Suprapubic skin (tissue), 3 donors: ENCODE results near the gene HECA.

ENCODE experiments used
- EP300 ChIP-seq: sonication (generic); formaldehyde crosslinking; IDR thresholded peaks from one replicate; pipeline ENCODE4 v1.6.1; 2017; ENCODE audit warnings: antibody characterized with exemption
- POLR2A ChIP-seq, 2 donors: fragments of 450-650 bp; IDR thresholded peaks; one replicate each; pipeline ENCODE4 v1.6.1; 2017; ENCODE audit warnings: antibody characterized with exemption in 2 of 2, mild to moderate bottlenecking in 2 of 2, moderate library complexity in 2 of 2
- TF ChIP-seq, protein P1 (sequence below), 2 donors: fragments of 200-600 bp in 1 of 2; fragments of 450-650 bp in 1 of 2; sonication (generic) in 1 of 2; IDR thresholded peaks; one replicate each; pipeline ENCODE4 v1.5.1; 2016 to 2019; ENCODE audit warnings: antibody characterized with exemption in 2 of 2, mild to moderate bottlenecking in 1 of 2, moderate library complexity in 1 of 2

DNA sequence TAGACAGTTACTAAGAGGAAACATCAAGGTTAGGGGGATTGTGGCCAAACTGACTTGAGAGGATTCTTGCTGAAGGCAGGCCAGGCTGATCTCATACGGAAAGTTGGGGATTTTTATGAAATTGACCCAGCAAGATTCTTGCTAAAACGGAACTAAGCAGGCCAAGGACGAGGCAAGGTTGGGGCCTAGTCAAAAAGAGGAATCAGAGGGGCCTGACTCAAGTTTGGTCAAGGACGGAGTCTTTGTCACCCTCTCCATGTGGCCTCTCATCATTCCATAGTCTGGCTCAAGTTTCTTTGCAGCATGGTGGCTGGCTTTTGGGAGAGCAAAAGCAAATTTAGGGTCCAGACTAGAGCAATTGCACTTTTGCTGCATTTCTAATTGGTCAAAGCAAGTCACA is 7.9 kb upstream of the HECA start:
- TF ChIP-seq, protein P1, sequence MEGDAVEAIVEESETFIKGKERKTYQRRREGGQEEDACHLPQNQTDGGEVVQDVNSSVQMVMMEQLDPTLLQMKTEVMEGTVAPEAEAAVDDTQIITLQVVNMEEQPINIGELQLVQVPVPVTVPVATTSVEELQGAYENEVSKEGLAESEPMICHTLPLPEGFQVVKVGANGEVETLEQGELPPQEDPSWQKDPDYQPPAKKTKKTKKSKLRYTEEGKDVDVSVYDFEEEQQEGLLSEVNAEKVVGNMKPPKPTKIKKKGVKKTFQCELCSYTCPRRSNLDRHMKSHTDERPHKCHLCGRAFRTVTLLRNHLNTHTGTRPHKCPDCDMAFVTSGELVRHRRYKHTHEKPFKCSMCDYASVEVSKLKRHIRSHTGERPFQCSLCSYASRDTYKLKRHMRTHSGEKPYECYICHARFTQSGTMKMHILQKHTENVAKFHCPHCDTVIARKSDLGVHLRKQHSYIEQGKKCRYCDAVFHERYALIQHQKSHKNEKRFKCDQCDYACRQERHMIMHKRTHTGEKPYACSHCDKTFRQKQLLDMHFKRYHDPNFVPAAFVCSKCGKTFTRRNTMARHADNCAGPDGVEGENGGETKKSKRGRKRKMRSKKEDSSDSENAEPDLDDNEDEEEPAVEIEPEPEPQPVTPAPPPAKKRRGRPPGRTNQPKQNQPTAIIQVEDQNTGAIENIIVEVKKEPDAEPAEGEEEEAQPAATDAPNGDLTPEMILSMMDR (IDR thresholded peaks at IDR 0.05), result no peak
- TF ChIP-seq EP300, result no peak
- no peak for TF ChIP-seq POLR2A (IDR thresholded peaks at IDR 0.05)
